ENCODE results near the gene DIDO1.

DIDO1 gene

DNA sequence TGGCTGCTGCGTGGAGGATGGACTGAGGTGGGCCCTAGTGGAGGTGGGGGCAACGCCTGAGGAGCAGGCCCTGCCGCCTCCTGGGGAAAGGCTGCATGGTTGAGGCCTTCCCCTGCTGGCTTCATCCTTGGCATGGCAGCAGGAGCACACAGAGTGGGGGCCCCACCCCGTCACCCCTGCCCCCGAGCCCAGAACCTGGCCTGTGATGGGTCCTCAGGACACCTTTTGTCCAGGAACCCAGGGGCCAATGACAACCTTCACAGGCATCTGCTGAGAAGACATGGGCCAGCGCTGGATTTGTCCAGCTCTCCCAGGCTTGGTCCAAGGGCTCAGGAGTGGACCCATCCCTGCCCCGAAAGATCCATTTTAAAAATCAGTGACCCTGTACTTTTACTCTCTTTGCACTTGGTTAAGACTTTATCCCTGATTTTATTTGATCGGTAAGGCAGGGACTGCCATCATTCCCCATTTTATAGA, 25.6 kb upstream of the DIDO1 start:
- no peak for DNase-seq (ENCODE audit: extremely low read depth in 1 of 2, low read depth in 1 of 2)

DNA sequence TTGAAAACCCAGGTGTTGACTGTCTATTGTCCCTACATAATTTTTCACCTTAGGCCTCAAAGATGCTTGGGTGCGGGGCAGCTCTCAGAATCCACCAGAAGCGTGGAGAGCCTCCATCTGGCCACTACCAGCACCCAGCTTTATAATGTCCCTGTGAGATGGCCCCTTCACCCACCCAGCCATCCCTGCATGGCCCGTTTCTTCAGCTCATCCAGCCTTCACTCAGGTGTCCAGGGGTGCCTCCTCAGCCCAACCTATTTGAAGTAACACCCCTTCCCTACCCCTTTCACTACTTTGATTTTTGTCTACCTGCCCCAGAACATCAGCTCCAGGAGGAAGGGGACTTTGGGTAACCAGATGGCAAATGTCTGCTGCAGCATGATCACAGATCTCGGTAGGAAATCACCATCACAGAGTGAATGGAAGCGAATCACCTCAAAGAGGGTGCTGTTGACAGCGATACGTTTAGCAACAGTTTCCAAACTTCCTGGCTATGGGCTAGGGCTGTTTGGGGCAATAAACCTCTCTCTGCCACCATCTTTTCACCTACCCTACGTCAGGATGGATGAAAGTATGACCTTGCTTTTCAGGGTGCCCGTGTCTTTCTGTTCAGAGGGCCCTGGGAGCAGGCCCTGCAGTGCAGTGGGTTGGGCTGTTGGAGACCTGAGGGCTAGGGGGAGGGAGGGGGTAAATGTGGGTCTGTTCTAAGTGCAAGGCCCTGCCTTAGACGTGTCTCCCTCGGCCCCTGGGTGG, 25.0 kb upstream of the DIDO1 start:
- no peak for DNase-seq (ENCODE audit: extremely low read depth in 1 of 2, low read depth in 1 of 2)

DNA sequence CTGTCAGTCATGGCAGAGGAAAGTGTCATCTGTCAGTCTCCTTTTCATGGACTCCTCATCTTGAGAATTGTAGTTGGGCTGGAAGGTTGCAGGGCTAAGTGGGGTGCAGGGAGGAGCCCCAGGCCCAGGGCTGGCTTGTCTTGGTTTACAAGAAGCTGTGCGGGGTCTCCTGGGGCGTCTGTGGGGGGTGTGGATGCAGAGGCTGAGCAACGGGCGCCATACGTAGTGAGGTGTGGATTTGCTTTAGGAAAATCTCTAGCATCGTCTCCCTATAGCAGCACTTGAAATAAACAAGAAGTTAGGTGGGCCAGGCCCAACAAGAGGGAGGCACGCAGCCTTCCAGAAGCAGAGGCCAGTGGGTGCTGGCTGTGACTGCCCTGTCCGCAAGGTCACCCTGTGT, 24.4 kb upstream of the DIDO1 start:
- no peak for DNase-seq (ENCODE audit: extremely low read depth in 1 of 2, low read depth in 1 of 2)

DNA sequence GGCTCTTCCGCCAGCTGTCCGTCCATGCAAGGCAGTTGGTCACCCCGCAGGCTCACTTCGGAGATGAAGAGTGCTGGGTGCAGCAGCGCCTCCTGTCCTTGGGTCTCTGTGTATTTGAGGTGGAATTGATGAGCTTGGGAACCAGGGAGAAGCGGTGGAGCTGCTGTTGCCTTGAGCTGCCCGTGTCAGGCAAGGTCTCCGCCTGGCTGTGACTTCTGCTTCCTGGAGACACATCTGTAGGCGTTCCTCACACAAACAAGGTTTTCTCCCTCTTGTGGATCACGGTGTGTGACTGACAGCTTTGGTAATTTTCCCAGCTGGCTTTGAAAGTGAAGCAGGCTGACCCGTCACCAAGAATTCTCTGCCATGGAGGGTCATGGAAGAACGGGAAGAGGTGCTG, 23.7 kb upstream of the DIDO1 start:
- DNase-seq (ENCODE audit: extremely low read depth in 1 of 2, low read depth in 1 of 2) = no peak

DNA sequence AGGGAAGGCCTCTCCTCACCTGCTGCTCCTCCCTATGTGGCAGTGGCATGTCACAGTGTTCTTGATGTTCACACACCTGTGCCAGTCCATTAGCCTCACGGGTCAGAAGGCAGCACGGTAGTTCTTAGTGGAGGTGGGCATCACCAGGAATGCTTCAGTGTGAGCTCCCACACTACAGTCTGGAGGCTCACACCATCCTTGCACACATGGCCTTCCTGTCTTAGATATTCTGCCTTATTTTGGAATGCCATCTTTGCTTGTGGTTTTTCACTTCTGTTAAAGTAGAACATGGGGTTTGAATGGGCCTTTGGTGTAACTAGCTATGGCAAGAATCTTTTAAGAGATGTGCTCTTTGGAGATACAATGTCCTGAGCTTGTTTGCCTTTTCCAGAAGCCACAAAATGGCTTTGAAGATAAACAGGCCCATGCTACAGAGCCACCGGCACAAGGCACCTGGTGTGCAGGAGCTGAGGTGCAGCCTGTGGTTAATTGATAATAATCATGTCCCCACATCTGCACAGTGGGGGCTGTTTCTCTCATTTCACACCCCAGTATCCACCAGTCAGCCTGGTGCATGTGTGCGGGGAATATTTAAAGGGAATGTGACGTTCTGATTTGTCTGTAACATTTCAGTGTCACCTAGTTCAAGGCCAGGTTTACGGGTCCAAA, 23.0 kb upstream of the DIDO1 start:
- no peak for DNase-seq (ENCODE audit: extremely low read depth in 1 of 2, low read depth in 1 of 2)

DNA sequence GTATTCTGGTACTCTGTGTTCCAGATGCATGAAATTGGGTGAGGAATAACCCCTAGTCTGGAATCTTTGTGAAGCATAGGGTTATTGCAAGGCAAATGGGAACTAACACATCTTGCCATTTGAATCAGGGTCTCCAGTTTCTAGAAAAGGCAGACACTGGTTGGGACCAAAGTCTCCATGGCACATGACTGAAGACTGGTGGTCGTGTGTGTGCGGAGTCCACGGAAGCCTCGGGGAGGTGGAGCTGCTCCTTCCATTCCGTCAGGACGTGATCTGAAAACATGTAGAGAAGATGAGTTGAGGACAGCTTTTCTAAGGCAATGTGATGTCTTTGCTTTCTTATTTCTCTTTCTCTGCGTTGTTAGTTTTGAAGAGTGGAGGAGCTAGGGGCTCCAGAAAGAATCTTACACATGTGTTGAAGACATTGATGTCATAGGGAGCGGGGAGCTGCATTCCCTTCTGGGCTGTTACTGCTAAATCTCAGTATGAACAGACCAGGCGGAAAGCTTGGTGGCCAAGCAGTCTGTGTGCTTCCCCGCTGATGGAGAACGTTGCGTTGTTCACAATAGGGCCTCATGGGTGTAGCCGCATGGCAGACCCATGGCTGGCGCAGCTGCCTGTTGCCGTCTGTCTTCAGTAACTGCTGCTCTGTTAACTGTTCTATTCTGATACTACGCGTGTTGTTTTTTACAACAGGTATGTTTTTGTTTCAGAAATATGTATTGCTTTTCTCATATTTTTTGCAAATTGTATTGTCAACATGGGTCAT, 21.4 kb upstream of the DIDO1 start:
- no peak for DNase-seq (ENCODE audit: extremely low read depth in 1 of 2, low read depth in 1 of 2)

DNA sequence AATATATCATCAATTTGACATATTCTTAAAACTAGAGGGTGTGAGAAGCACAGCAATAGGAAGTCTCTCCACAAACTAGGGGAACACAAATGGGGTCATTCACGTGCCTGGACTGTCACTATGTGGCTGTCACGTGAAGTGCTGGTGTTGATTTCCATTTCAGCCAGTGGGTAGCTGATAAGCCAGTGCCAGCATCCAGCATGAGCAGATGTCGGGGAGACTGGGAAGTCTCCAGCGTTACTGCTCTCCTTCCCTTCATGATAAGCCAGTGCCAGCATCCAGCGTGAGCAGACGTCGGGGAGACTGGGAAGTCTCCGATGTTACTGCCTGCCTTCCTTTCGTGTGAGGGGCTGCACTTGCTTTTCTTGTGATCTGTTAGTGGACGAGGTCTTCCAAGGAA, 20.6 kb upstream of the DIDO1 start:
- no peak for DNase-seq (ENCODE audit: extremely low read depth in 1 of 2, low read depth in 1 of 2)

DNA sequence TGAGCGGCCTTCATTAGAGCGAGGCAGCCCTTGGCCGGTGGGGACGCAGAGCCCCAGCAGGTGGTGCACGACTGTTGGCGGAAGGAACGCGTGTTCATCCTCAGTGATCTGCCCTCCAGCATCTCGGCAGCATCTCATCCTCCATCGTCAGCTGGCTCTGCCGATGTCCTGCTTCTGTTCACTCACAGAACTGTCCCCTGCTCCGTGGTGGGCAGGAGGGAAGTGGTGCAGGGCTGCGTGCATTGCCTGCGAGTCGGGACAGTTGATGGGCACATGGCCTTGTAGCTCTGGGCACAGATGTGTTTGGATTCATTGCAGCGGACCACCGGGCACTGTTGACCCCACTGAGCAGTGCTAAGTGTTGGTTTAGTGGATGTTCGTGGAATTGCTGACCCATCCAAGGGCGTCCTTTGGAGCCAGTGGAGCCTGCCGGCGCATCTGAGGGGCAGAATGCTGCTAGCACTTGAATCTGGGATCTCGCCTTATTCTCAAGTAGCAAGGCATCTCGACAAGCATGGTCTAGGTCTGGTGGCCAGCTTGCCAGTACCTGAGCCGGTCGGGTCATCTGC, 19.6 kb upstream of the DIDO1 start:
- no peak for DNase-seq (ENCODE audit: extremely low read depth in 1 of 2, low read depth in 1 of 2)

DNA sequence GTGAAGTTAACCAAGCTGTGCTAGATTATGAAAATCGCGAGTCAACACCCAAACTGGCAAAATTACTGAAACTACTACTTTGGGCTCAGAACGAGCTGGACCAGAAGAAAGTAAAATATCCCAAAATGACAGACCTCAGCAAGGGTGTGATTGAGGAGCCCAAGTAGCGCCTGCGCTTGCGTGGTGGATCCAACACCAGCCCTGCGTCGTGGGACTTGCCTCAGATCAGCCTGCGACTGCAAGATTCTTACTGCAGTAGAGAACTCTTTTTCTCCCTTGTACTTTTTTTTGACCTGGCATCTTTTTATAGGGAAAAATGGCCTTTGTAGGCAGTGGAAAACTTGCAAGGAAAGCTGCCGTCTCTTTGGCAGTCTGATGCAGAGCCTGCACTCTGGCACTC, 18.4 kb upstream of the DIDO1 start:
- DNase-seq (ENCODE audit: extremely low read depth in 1 of 2, low read depth in 1 of 2) = no peak

DNA sequence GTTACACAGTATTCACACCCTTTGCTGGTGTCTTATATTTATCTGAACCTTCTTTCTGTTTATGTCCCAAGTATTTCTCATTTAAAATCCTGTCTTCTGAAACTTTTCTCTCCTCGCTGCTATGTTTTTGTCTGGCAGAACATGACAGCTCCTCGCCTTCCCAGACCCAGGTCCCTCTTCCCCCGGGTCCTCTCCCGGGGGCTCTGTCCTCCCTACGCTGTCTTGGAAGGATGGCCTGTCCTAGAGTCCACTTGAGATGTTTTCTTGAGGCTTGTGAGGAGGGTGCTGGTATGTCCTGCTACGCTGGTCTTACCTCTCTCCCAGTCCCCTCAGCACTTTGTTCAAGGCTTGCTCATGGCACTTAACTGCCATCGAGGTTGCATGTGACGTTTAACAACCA, 17.9 kb upstream of the DIDO1 start:
- DNase-seq (ENCODE audit: extremely low read depth in 1 of 2, low read depth in 1 of 2) = no peak

DNA sequence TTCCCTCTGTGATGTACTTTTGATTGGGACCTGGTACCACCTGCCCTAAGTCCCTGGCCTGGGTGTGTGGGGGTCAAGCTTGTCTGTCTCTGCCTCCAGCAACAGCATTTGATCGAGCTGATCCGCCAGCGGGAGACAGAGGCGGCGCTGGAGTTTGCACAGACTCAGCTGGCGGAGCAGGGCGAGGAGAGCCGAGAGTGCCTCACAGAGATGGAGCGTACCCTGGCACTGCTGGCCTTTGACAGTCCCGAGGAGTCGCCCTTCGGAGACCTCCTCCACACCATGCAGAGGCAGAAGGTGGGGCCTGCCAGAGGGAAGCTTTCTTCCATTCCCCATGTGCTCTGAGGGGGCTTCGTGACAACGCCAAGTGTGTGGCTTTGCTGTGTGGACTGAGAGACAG, 17.1 kb upstream of the DIDO1 start:
- no peak for DNase-seq (ENCODE audit: extremely low read depth in 1 of 2, low read depth in 1 of 2)

DNA sequence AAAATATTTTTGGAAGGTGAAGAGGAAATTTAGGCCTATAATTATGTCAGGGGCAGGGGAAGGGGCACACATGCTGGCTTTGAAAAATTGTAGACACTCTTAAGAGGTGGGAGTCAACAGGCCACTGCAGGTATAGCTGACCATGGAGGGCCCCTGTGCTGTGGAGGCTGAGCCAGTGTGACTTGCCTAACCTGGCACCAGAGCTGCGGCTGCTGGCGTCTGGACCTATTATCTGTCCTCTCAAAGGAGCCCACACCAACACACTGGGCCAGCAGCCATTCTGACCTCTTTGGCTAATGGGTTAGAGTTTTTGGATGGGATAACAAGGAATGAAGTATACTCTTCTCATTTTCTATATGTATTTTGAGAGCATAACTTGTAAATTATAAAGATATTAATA, 16.2 kb upstream of the DIDO1 start:
- no peak for DNase-seq (ENCODE audit: extremely low read depth in 1 of 2, low read depth in 1 of 2)

DNA sequence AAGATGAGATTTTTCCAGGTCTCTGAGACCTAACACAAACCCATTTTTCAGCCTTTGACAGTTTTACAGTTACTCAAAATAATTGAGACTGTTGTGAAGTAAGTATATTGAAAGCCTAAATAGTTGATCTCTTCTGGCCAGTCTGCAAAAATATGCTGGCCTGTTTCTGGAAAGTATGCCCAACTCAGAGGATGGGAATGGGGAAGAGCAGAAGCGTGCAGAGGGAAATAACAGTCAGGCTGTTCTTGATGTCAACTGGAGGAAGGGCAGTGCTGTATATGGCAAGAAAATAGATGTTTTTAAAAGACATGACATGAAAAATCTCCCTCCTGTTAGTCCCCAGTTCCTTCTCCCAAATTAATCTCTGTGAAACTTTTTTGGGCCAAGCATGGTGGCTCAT, 15.5 kb upstream of the DIDO1 start:
- DNase-seq (ENCODE audit: extremely low read depth in 1 of 2, low read depth in 1 of 2) = no peak

DNA sequence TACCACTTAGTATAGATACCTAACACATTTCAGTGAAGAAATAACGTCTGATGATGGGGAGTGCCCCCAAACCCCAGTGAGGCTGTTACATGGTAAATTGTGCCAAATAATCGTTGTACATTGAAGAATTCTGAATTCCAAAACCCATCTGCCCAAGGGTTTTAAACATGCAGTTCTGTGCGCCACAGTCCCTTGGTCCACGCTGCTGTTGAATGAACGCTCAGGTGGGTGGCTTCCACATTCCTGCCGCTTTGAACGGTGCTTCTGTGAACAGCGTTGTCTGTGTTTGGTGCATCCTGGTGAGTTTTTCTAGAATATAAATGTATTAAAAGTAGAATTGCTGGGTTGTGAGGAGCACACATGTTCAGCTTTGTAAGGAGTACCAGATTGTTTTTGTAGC, 14.6 kb upstream of the DIDO1 start:
- DNase-seq (ENCODE audit: extremely low read depth in 1 of 2, low read depth in 1 of 2) = no peak

DNA sequence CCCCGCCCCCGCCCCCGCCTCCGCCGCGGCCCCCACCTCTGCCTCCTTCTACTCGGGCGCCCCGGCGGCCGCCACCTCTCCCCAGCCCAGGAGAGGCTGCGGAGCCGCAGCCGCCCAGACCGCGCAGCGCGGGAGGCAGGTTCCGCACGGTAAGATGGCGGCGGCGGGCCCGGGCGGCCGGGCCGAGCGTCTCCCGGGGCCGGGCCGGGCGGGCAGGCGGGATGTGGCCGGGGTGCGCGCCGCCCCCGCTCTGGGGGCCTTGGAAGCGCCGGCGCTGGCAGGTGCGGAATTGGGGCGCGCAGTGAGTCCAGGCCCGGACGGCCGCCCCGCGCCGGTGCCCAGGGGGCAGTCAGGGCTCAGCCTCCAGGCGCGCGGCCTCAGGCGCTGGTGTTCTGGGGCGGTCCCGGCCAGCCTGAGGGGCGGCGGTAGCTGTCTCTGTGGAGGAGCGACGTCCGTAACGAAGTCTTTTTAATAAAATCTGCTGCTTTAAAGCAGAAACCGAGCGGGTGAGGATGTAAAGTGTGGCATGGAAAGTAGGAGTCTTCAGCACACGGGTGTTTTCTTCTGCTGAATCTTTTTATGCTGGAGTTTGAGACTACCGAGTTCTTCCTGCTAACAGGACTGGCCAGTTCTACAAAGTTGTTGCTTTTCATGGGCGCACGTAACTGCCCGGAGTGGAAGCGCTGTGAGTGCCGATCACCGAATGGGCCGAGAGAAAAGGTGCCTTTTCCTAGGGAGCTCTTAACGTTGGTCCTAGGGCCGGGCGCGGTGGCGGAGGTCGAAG, 12.0 kb upstream of the DIDO1 start, which contains the start of gene GID8:
Gene GID8, plus strand, starts transcription at position 43 of the 784 bp plus-strand sequence. CDS start 3,356 bp downstream, outside the sequence.
- DNase-seq (ENCODE audit: extremely low read depth in 1 of 2, low read depth in 1 of 2) = no peak

DNA sequence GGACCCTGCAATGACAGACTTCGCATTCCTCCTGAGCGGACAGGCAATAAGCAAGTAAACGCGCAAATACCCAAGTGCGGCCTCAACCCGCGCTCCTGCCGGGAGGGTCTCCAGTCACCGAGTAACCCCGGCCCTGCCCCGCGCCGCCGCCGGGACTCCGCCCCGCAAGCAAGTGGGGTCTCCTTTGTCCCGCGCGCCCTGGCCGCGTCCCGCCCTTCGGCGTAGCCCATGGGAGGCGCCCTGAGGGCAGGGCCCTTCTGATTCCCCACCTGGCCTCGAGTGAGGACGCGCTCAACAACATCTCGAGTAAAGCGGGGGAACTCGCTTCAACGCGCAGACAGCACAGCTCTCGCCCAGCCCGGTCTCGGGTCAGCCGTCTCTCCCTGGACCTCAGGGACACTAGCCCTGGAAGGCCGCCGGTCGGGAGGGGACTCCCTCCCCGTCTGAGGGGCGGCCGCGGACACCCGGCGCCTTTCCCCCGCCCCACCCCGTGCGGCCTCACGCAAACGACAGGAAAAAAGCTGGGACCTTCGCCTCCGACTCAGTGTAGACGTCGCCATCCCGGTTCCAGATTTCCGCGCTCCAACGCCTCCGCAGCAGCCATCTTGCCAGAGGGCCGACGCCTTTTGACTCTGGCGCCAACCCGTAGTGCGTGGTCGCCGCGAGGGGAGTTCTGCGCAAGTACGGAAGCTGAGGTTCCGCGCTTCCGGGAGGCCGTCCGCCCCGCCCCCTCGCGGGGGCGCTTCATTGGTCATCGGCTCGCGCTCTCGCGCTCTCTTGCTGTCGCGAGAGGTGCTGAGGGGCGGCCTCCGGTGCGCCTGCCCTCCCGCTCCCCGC, 11.2 kb upstream of the DIDO1 start:
- peak; percentile 91 to 96 for DNase-seq (ENCODE audit: extremely low read depth in 1 of 2, low read depth in 1 of 2)

DNA sequence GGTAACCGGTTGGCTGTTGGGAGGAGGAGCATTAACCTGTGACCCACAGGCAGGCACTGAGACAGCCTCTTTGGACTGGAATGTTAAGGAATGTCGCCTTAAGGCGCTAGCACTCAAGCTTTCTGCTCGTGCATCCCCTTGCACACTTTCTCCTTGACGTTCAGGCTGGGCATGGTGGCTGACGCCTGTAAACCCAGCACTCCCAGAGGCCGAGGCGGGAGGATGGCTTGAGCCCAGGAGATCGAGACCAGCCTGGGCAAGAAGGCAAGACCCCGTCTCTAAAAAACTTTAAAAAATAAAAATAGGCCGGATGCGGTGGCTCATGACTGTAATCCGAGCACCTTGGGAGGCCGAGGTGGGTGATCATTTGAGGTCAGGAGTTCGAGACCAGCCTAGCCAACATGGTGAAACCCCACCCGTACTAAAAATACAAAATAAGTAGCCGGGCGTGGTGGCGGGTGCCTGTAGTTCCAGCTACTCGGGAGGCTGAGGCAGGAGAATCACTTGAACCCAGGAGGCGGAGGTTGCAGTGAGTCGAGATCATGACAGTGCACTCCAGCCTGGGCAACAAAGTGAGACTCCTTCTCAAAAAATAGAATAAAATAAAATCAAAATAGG, 9.8 kb upstream of the DIDO1 start:
- DNase-seq (ENCODE audit: extremely low read depth in 1 of 2, low read depth in 1 of 2) = no peak

DNA sequence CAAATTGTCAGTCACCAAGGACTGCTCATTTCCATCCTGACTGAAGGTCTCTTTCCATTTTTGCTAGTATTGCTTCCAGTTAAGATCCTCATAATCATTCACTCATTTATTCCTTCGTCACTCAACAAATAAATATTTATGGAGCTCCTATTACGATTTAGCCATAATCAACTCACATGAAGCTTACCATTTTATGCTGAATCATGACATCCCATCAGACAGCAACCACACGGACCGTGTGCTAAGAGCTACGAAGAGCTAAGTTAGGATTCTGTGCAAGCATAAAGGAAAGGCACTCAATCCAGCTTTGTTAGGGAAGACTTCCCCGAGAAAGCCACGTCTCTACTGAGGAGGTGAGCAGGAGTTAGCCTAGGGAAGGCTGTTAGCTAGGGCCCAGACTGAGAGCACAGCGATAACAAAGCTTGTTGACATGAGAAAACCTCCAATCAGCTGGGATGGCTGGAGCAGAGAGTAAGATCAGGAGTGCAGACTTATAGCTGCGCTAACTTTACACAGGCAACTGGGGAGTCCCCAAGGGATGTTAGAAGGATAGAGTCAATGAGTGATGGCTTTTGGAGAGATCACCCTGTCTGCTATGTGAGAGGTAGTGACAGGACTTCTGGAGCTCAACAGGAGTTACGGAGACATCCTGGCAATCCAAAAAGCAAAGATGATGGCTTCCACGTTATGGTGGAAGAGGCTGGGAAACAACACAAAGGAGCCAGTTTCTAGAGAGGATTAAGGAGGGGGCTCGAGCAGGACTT, 9.1 kb upstream of the DIDO1 start:
- DNase-seq (ENCODE audit: extremely low read depth in 1 of 2, low read depth in 1 of 2) = no peak

DNA sequence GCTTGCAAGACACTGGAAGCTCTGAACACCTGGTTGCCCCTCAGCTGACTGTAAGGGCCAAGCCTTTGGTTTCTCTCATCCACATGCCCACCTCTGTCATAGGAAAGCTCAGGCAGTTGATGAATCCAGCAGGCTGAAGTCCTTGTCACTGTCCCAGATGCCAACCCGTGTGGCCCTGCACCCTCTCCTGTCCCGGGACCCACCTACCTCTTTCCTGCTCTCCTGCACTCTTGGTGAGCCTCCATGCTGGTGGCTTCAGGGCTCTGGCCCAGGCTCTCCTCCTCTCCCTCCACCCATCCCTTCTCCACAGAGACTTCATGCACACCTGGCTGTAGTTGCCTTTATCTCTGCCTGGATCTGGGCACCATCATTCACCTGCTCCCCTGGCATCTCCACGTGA, 7.7 kb upstream of the DIDO1 start:
- no peak for DNase-seq (ENCODE audit: extremely low read depth in 1 of 2, low read depth in 1 of 2)

All from stimulated activated CD8-positive, alpha-beta memory T cell treated with anti-CD3 and anti-CD28 coated beads, Interleukin-7, amount 100 ng/mL, for 48 hours (primary cell).